OCI-LY3 (cell line): ENCODE data around the gene ASRGL1.

Source experiments
- H2AFZ ChIP-seq: fragments of 200-600, 300-600 bp; shearing (Covaris generic); 2 replicates; pipeline ENCODE4 v1.6.0; 2014; ENCODE audit warnings: antibody characterized with exemption, low read depth, low read length
- H3K27ac ChIP-seq: fragments of 200-600, 300-600 bp; sonication (generic); 2 replicates; pipeline ENCODE4 v1.5.1; 2014; ENCODE audit warnings: mild to moderate bottlenecking, low read length, moderate library complexity, mixed read lengths
- H3K27me3 ChIP-seq: fragments of 200-600, 300-600 bp; sonication (generic); 2 replicates; pipeline ENCODE4 v1.6.1; 2014; ENCODE audit warnings: low read depth, low read length, mixed read lengths
- H3K36me3 ChIP-seq: fragments of 200-600, 300-600 bp; sonication (generic); replicated peaks from 2 replicates; pipeline ENCODE3; 2014; ENCODE audit warnings: low read depth, low read length, mixed read lengths
- H3K4me1 ChIP-seq: fragments of 300-600, 200-600 bp; sonication (generic); 2 replicates; pipeline ENCODE4 v1.6.1; 2014; ENCODE audit warnings: low read length, mixed read lengths
- H3K4me2 ChIP-seq: fragments of 200-600, 300-600 bp; sonication (generic); 2 replicates; pipeline ENCODE4 v1.6.1; 2014; ENCODE audit warnings: low read length, mixed read lengths
- H3K4me3 ChIP-seq: fragments of 300-600, 200-600 bp; sonication (generic); 2 replicates; pipeline ENCODE4 v1.5.1; 2014; ENCODE audit warnings: antibody characterized with exemption, mild to moderate bottlenecking, low read length, moderate library complexity
- H3K79me2 ChIP-seq: fragments of 300-600, 200-600 bp; shearing (Covaris generic); 2 replicates; pipeline ENCODE4 v1.6.1; 2014; ENCODE audit warnings: mild to moderate bottlenecking, low read length, mixed read lengths
- H3K9ac ChIP-seq: fragments of 300-600, 200-600 bp; shearing (Covaris generic); 2 replicates; pipeline ENCODE4 v1.6.0; 2014; ENCODE audit warnings: mild to moderate bottlenecking, low read length, moderate library complexity
- H3K9me3 ChIP-seq: fragments of 200-600, 300-600 bp; shearing (Covaris generic); 2 replicates; pipeline ENCODE4 v1.6.1; 2014; ENCODE audit warnings: low read length, mixed read lengths; ENCODE audit not compliant: insufficient read depth
- H4K20me1 ChIP-seq: fragments of 200-600, 300-600 bp; sonication (generic); 2 replicates; pipeline ENCODE4 v1.6.1; 2016; ENCODE audit warnings: low read length, mixed read lengths; ENCODE audit not compliant: insufficient read depth
- CTCF ChIP-seq: fragments of 200-600, 300-600 bp; sonication (generic); IDR thresholded peaks from 2 replicates; pipeline ENCODE4 v1.5.1; 2014; ENCODE audit warnings: antibody characterized with exemption, low read length, low read depth
- EZH2phosphoT487 ChIP-seq: fragments of 200-600 bp; shearing (Covaris generic); IDR thresholded peaks from 2 replicates; pipeline ENCODE4 v1.6.1; 2018; ENCODE audit warnings: antibody characterized with exemption, mixed run types, low read depth

ASRGL1 gene

DNA sequence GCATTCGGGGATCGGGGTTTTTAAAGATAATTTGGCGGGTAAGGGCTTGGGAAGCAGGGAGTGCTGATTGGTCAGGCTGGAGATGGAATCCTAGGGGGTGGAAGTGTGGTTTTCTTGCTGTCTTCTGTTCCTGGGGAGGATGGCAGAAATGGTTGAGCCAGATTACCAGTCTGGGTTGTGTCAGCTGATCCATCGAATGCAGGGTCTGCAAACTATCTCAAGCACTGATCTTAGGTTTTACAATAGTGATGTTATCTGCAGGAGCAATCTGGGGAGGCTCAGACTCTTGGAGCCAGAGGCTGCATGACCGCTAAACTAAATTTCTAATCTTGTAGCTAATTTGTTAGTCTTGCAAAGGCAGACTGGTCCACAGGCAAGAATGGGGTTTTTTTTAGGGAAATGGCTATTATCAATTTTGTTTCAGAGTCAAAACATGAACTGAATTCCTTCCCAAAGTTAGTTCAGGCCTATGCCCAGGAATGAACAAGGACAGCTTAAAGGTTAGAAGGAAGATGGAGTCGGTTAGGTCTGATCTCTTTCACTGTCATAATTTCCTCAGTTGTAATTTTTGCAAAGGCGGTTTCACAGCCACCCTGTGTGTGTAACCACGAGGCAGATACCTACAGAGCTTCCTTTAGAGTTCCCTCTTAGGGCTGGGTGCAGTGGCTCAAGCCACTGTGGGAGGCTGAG lies 91.8 kb downstream of the ASRGL1 start:
- no peak overlapping the region for H3K9ac ChIP-seq
- H3K4me2 ChIP-seq: peak overlapping the region; percentile 71; the same call in 1 of the 2 replicates
- H3K27ac ChIP-seq: no peak overlapping the region

DNA sequence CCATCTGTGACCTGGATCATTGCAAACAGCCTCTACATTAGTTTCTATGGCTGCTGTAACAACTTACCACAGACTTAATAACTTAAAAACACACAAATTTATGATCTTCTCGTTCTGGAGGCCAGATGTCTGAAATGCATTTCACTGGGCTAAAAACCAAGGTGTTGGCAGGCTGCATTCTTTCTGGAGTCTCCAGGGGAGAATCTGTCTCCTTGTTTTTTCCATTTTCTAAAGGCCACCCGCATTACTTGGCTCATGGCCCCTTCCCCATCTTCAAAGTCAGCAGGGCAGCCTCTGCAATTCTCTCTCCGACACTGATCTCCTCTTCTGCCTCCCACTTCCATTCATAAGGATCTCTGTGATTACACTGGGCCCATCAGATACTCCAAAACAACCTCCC lies 93.2 kb downstream of the ASRGL1 start:
- Histone ChIP-seq H3K27me3 (peaks cover 3% of the 10 kb centered on the region; the same call in 1 of the 2 replicates), H3K9me3 (no peaks in the 10 kb centered on the region), H3K4me3 (no peak overlapping the region), H3K4me1 (peaks cover 52% of the 10 kb centered on the region), H3K36me3 (no peaks in the 10 kb centered on the region), H3K9ac (no peak overlapping the region), H3K4me2 (no peak overlapping the region), H3K79me2 (no peaks in the 10 kb centered on the region), H2AFZ (no peak overlapping the region), H4K20me1 (no peaks in the 10 kb centered on the region), H3K27ac (no peak overlapping the region)
- TF ChIP-seq CTCF (no peak), EZH2phosphoT487 (no peak)

More for the DNA sequence above, 91.8 kb downstream of the ASRGL1 start:
- peaks cover 8% of the 10 kb centered on the region; the same call in 1 of the 2 replicates for H3K27me3 ChIP-seq
- H3K4me3 ChIP-seq: no peak overlapping the region
- H4K20me1 ChIP-seq: no peaks in the 10 kb centered on the region
- H3K36me3 ChIP-seq: no peaks in the 10 kb centered on the region
- H3K79me2 ChIP-seq: no peaks in the 10 kb centered on the region
- peaks cover 49% of the 10 kb centered on the region for H3K4me1 ChIP-seq
- TF ChIP-seq CTCF (no peak), EZH2phosphoT487 (no peak)
- H2AFZ ChIP-seq: no peak overlapping the region
- H3K9me3 ChIP-seq: no peaks in the 10 kb centered on the region

- H3K4me2 ChIP-seq: no peak overlapping the region
Observed at GRCh38 chr11:62431171-62431901, 94.1 kb downstream of the ASRGL1 start.

More at GRCh38 chr11:62431171-62431901, 94.1 kb downstream of the ASRGL1 start:
- H3K27me3 ChIP-seq: peaks cover 3% of the 10 kb centered on the region; the same call in 1 of the 2 replicates
- H4K20me1 ChIP-seq: no peaks in the 10 kb centered on the region
- no peak overlapping the region for H3K4me3 ChIP-seq
- no peaks in the 10 kb centered on the region for H3K36me3 ChIP-seq
- H3K9me3 ChIP-seq: no peaks in the 10 kb centered on the region
- no peak for TF ChIP-seq EZH2phosphoT487
- no peak for TF ChIP-seq CTCF
- no peak overlapping the region for H3K27ac ChIP-seq
- H2AFZ ChIP-seq: no peak overlapping the region
- H3K4me1 ChIP-seq: peaks cover 52% of the 10 kb centered on the region
- H3K79me2 ChIP-seq: no peaks in the 10 kb centered on the region
- no peak overlapping the region for H3K9ac ChIP-seq
